Glutamatergic neuron (in vitro differentiated cells): ENCODE results near the gene OGT. TPM values are rescaled to one million over a fixed set of nuclear protein-coding genes. Genes with fewer than 3 reads are reported as not detected.
"Not testable (repeated sequence)": the region's sequence is repeated elsewhere in the genome, so short reads cannot be mapped to it uniquely, and the experiment has no call there.

Experiments
- DNase-seq: peaks from one replicate; pipeline ENCODE4 v3.0.0; 2022
- H3K27ac Mint-ChIP-seq: one replicate; pipeline ENCODE4 v1.8.0; 2020; ENCODE audit warnings: mild to moderate bottlenecking, mixed read lengths, inconsistent platforms; ENCODE audit not compliant: unreplicated experiment
- H3K27me3 Mint-ChIP-seq: one replicate; pipeline ENCODE4 v1.8.0; 2020; ENCODE audit warnings: mild to moderate bottlenecking, moderate library complexity, mixed read lengths, inconsistent platforms; ENCODE audit not compliant: unreplicated experiment
- H3K36me3 Mint-ChIP-seq: one replicate; pipeline ENCODE4 v1.8.0; 2020; ENCODE audit warnings: mild to moderate bottlenecking, mixed read lengths, inconsistent platforms; ENCODE audit not compliant: unreplicated experiment
- H3K4me1 Mint-ChIP-seq: one replicate; pipeline ENCODE4 v1.8.0; 2020; ENCODE audit warnings: mild to moderate bottlenecking, low read depth, mixed read lengths, inconsistent platforms; ENCODE audit not compliant: unreplicated experiment
- H3K4me3 Mint-ChIP-seq: one replicate; pipeline ENCODE4 v1.8.0; 2020; ENCODE audit warnings: mild to moderate bottlenecking, mixed read lengths, inconsistent platforms; ENCODE audit not compliant: unreplicated experiment
- H3K9me3 Mint-ChIP-seq: one replicate; pipeline ENCODE4 v1.8.0; 2020; ENCODE audit warnings: mild to moderate bottlenecking, moderate library complexity, mixed read lengths, inconsistent platforms; ENCODE audit not compliant: unreplicated experiment
- total RNA-seq: library from RNA; stranded (reverse); fragmentation: NEBNext Ultra II Directional; extraction: Animal tissue kit (Norgen Biotek cat#: 25700); gene quantifications from one replicate; pipeline ENCODE4 v1.2.1, GENCODE V29; 2021; ENCODE audit not compliant: unreplicated experiment
- TF ChIP-seq, protein P1 (sequence below): fragments of 200-600 bp; sonication (generic); IDR thresholded peaks from one replicate; pipeline ENCODE4 v1.5.0; 2021; ENCODE audit not compliant: partially characterized antibody, unreplicated experiment

OGT gene
- total RNA-seq, 1 donor from 2014 or later = 185 TPM

DNA sequence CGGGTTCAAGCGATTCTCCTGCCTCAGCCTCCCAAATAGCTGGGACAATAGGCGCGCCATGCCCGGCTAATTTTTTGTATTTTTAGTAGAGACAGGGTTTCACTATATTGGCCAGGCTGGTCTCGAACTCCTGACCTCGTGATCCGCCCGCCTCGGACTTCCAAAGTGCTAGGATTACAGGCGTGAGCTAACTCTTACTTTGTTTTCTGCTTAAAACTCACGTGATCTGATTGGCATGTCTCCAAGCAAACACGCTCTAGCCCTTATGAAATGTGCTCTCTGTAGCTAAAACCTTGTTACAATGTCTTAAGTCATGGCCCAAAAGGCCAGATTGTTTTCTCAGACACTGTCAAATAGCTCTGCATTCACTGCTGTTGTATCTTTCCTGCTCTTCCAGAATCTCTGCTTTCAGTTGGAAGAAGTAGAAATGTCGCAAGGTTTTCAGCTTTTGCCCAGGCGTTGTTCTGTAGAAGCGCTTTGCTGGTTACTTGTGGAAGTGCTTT, 39.7 kb upstream of the OGT start:
- TF ChIP-seq, protein P1, sequence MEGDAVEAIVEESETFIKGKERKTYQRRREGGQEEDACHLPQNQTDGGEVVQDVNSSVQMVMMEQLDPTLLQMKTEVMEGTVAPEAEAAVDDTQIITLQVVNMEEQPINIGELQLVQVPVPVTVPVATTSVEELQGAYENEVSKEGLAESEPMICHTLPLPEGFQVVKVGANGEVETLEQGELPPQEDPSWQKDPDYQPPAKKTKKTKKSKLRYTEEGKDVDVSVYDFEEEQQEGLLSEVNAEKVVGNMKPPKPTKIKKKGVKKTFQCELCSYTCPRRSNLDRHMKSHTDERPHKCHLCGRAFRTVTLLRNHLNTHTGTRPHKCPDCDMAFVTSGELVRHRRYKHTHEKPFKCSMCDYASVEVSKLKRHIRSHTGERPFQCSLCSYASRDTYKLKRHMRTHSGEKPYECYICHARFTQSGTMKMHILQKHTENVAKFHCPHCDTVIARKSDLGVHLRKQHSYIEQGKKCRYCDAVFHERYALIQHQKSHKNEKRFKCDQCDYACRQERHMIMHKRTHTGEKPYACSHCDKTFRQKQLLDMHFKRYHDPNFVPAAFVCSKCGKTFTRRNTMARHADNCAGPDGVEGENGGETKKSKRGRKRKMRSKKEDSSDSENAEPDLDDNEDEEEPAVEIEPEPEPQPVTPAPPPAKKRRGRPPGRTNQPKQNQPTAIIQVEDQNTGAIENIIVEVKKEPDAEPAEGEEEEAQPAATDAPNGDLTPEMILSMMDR = no peak
- no peak overlapping the region for H3K27ac Mint-ChIP-seq
- DNase-seq = no peak
- no peak overlapping the region for H3K4me3 Mint-ChIP-seq
- H3K4me1 Mint-ChIP-seq = no peaks in the 10 kb centered on the region
- H3K36me3 Mint-ChIP-seq = no peaks in the 10 kb centered on the region
- no peaks in the 10 kb centered on the region for H3K27me3 Mint-ChIP-seq
- H3K9me3 Mint-ChIP-seq = no peaks in the 10 kb centered on the region

DNA sequence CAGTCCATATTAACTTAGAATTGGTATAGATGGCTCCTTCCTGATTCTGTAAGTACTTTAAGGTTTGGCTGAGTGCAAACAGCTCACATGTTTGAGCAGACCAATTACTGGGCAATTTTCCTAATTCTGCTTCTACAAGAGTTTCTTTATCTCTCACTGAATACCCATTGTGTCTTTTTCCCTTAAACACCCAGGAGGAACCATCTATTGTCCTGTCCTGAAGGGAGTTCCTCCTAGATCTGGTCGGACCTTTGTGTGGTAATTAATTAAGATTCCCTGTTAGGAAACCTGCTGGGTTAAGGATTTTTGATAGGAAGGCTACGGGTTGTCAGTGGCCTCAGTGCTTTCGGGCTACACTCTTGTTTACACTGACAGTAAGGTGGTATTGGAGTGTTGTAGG, 36.9 kb upstream of the OGT start:
- not testable (repeated sequence) for H3K9me3 Mint-ChIP-seq, H3K4me1 Mint-ChIP-seq, DNase-seq, H3K27me3 Mint-ChIP-seq, H3K27ac Mint-ChIP-seq, H3K4me3 Mint-ChIP-seq, H3K36me3 Mint-ChIP-seq

DNA sequence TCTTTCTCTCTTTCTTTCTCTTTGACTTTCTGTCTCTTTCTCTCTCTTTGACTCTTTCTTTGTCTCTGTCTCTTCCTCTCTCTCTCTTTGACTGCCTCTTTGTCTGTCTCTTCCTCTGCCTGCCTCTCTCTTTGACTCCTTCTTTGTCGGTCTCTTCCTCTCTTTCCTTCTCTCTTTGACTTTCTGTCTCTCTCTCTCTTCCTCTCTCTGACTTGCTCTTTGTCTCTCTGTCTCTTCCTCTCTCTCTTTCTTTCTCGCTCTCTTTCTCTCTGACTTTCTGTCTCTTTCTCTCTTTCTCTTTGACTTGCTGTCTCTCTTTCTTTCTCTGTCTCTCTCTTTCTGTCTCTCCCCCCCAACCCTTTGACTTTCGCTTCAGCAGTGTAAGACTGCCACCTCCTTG, 36.4 kb upstream of the OGT start:
- Mint-ChIP-seq H3K36me3 (no peaks in the 10 kb centered on the region), H3K4me3 (no peak overlapping the region), H3K9me3 (no peaks in the 10 kb centered on the region), H3K27ac (no peak overlapping the region), H3K4me1 (no peaks in the 10 kb centered on the region), H3K27me3 (no peaks in the 10 kb centered on the region)
- TF ChIP-seq, protein P1 = no peak
- no peak for DNase-seq

DNA sequence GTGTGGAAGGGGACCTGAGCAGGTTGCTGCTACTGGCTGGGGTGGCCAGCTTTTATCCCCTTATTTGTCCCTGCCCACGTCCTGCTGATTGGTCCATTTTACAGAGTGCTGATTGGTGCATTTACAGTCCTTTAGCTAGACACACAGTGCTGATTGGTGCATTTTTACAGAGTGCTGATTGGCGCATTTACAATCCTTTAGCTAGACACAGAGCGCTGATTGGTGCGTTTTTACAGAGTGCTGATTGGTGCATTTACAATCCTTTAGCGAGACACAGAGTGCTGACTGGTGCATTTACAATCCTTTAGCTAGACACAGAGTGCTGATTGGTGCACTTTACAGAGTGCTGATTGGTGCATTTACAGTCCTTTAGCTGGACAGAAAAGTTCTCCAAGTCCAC, 30.8 kb upstream of the OGT start:
- H3K4me1 Mint-ChIP-seq, H3K36me3 Mint-ChIP-seq, H3K27me3 Mint-ChIP-seq, DNase-seq, H3K9me3 Mint-ChIP-seq, H3K27ac Mint-ChIP-seq, H3K4me3 Mint-ChIP-seq: not testable (repeated sequence)

DNA sequence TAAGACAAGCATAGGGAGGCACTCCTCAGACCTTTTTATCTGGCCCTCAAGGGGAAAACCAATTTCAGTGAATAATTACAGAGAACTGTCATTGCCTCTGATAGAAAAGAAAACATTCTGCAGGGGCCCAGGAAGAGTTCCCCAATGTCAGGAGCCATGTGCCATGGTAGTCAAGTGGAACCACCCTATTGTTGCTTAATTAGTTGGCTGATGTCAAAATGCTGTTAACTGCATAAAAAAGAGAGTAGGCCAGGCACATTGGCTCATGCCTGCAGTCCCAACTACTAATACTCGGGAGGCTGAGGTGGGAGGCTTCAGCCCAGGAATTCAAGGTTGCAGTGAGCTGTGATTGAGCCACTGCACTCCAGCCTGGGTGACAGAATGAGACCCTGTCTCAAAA, 28.6 kb upstream of the OGT start:
- Mint-ChIP-seq H3K9me3 (no peaks in the 10 kb centered on the region), H3K27me3 (no peaks in the 10 kb centered on the region), H3K4me1 (no peaks in the 10 kb centered on the region), H3K36me3 (no peaks in the 10 kb centered on the region), H3K27ac (no peak overlapping the region), H3K4me3 (no peak overlapping the region)
- TF ChIP-seq, protein P1 = no peak
- DNase-seq = no peak

DNA sequence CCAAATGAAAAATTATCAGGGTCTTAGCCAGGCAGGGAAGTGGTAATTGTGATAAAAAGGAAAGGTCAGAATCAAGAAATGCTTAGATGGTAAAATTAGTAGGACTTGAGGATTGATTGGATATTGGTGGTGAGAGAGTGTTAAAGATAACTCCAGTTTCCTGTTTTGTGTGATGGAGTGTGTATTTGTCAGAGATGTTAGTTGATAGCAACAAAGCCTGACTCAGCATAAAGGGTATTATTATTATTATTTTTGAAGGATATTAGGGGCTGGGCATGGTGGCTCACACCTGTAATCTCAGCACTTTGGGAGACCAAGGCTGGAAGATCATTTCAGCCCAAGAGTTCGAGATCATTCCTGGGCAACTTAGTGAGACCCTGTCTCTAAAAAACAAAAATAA, 23.6 kb upstream of the OGT start:
- Mint-ChIP-seq H3K4me3 (no peak overlapping the region), H3K4me1 (no peaks in the 10 kb centered on the region), H3K36me3 (no peaks in the 10 kb centered on the region), H3K27ac (no peak overlapping the region), H3K9me3 (peaks cover 2% of the 10 kb centered on the region), H3K27me3 (peaks cover 2% of the 10 kb centered on the region)
- TF ChIP-seq, protein P1 = no peak
- no peak for DNase-seq
